Erythroblast (primary cell): ENCODE measurements around the gene XDH.

ENCODE experiments used
- DNase-seq, 2 experiments: peaks; one replicate each; lab custom pipeline; 2025; lab: John Stamatoyannopoulos, UW
- GATA1 ChIP-seq: IDR thresholded peaks from 2 replicates; pipeline ENCODE4 v1.6.1; 2011; ENCODE audit warnings: low read depth, mild to moderate bottlenecking, control low read depth, low read length, moderate library complexity
- POLR2A ChIP-seq: IDR thresholded peaks from 2 replicates; pipeline ENCODE4 v1.6.1; 2011; ENCODE audit warnings: mild to moderate bottlenecking, low read length

XDH gene

DNA sequence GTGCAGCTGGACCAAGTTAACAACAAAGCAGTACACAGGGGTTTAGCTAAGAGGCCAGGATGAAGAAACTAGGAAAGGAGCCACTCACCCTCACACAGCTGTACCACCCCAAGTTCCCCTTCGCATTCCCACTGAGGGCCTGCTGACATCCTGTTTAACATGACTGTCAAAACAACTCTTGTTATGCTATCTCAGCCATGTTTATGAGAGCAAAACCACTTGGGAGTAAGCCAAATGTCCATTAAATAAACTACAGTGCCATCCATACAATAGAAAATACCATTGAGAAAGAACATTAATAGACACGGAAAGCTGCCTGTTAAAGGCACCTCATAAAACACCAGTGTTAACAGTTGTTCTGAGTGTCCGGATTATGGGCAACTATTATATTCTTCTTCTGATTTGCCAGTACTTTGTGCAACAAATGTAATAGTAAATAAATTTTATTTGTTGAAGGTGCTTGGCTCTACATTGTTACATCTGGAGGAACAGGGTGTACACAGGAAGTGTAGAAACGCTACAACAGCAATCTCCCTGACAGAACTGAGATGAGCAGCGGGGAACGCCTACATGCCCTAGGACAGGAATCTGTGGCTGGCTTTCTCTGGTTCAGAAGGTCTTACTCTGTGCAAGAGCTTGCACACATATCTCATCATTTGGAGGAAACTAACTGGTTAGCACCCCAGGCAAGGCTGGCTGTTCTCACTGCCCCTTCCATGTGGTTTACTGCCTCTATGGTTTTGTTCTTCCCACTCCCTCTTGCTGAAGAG lies 95.0 kb downstream of the XDH start:
- no peak for DNase-seq
- no peak for TF ChIP-seq POLR2A

DNA sequence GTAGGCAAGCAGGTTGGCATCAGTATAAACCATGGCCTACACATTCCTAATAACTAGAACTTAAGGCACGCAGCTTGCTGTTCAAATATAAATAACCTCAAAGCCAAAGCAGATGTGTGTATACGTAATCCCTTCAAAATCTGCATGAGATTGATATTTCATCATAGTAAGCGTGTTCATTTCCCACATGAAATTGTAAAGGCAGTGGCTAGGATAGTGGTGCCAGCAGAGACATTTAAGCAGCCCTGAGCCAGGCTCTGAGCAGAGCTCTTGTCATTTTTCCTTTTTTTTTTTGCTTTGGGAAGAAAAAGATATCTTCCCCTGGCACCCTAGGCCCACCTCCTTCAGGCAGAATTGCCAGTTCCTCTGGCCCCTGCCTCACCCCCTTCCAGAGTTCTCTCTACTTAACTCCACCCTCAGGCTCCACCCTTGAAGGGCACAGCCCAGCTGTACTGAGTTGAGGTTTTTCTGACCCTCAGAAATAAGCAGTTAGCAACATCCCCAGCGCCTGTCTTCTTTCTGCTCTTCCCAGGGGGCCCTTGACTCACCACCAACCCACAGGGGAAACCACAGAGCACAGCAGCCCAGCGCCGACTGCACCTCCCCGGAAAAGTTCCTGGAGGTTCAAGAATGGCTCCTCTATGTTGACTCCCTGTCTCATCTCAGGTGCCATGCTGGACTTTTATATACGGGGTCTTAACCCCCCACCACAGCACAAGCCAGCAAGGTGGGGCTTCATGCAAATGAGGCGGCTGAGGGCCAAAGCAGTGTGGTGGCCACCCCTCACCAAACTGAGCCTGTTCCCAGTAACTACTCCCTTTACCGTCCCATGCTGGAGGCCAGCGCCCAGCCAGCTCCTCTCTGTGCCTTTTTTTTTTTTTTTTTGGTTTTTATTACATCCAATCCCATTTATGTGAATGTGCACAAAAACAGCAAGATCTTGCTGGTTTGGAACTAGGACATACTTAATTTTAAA lies 95.9 kb downstream of the XDH start:
- TF ChIP-seq GATA1 (no peak), POLR2A (no peak)
- no peak for DNase-seq

DNA sequence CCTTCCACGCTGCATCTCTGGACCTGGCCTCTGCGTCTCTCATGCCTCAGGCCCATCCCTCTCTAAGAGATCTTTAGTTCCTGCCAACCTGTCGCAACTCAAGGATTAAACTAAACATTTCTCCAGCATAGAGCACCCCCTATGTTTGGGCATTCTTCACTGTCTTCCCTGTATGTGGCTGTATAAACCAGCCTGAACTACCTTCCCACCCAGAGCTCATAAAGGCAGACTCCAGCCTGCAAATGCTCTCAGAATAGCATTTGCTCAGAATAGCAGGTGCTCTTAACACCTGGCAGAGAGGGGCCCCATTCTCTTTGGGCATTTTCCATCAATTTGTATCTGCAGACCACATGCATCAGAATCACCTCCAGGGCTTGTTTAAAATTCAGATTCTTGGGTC lies 97.1 kb downstream of the XDH start:
- TF ChIP-seq GATA1 = no peak
- no peak for TF ChIP-seq POLR2A

DNA sequence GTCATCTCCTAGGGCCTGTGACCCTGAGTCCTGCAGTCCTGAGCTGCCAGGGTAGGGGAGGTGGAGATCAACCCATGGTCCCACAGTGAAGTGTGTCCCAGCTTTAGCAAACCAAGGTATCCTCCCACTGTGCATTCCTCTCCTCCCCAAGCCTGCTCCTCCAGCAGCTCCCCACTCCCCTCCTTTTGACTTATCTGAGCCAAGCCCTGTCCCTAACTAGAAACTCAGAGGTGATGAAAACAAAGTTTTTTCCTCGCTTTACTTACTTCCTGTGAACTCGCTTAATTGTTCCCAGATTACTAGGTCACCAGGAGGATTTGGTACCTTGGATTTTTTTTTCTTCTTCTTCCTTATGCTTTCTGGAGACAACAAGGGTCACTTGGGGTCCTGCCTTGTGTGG lies 99.8 kb downstream of the XDH start:
- DNase-seq = no peak
- TF ChIP-seq POLR2A (no peak), GATA1 (no peak)

More for the DNA sequence above, 97.1 kb downstream of the XDH start:
- DNase-seq = no peak

DNA sequence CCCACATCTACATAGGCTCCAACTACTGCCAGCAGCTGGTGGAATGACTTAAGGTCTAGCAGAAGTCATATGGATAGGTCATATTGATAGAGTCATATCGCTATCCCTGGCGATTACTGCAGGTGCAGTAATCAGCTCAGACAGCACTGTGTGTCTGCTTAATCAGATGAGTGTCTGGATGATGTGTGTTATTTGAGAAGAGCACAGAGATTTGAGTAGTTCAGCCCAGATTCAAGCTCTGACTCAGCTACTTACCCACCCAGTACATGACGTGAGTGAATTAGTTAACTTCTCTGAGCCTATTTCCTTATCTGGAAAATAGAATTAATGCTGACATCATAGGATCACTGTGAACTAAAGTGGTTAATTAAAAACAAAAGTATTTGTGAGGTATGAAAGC lies 101.6 kb downstream of the XDH start:
- TF ChIP-seq POLR2A = no peak
- no peak for TF ChIP-seq GATA1
- DNase-seq = peak in 1 of 2 experiments; percentile 4

DNA sequence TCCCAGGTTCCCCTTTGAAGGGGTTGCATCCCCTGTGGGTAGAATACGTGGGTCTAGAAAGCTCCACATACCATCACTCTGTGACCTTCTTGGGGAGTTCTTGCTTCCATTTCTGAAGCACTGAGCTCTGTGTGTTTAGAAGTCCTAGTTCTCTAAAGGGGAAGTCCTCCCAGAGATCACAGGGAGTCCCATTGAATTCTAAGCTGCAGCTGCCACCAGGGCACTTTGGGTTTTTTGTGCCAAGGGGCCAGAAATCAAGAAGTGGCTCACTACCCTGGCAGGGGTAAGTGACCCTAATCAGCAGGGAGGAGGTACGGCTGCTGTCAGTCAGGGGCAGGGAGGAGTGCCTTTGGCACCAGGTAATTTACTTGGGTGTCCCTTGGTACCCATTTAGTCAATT lies 109.7 kb downstream of the XDH start:
- TF ChIP-seq POLR2A (no peak), GATA1 (no peak)
- no peak for DNase-seq

DNA sequence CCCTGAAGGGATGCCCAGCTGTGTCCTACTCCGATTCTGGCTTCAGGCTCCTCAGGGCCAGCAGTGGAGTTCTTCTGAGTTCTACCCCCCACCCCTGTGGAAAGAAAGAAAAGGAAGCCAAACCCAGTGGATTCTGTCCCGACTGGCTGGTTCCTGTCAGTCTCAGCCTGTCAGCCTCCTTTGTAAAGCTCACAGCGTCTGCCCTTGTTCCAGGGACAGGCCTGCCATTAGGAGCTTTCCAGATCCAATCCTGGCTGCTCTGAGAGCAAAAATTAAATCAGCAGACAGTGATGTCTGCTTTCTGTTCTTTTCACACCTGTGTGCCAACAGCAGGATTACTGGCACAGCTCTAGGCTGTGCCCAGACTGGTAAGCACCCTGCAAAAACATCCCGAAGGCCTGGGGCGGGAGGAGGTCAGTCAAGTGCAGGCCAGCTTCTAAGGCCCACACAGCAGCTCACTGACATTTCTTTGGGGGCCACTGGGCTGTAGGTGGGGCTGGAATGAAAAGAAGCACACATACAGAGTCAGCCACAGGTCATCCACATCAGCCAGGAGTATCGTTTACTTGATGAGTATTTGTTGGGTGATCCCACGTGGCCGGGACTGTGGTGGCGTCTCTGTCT lies 111.5 kb downstream of the XDH start:
- TF ChIP-seq GATA1 (no peak), POLR2A (no peak)
- DNase-seq = no peak

DNA sequence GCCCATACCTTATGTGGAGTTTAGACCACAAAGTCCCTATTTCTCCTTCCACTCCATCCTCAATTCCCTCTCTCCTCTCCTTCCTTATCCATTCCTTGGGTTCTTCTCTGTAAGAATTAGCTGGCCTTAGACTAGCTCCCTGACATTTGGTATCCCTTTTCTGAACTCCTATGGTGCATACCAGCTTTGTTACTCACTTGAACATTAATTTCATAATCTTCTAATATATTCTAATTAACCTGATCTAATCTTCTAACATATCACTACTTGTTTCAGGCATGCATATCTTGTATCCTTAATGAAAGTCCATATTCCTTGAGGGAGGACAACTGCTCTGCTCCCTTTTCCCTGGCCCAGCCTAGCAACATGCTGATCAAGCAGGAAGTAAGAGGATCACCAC lies 114.2 kb downstream of the XDH start:
- TF ChIP-seq POLR2A (no peak), GATA1 (no peak)

DNA sequence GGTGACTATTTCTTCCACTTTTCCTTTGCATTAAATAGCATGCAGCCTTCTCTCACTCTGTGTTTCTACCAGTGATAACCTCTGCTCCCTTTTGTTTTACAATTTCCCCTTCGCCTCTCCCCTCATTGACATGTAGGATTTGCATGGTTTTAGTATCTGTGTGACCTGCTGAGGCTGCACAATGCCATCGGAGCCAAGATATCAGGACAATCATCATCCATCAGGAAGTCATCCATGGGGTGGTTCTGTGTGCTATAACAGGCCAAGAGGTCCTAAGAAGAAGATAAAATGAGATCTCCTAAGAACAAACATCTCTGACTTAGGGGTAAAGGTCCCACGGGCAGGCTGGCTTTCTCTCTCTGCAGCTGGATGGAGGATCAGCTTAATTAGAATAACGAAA lies 115.0 kb downstream of the XDH start:
- TF ChIP-seq POLR2A (no peak), GATA1 (no peak)
- DNase-seq = no peak

More for the DNA sequence above, 114.2 kb downstream of the XDH start:
- DNase-seq = no peak

DNA sequence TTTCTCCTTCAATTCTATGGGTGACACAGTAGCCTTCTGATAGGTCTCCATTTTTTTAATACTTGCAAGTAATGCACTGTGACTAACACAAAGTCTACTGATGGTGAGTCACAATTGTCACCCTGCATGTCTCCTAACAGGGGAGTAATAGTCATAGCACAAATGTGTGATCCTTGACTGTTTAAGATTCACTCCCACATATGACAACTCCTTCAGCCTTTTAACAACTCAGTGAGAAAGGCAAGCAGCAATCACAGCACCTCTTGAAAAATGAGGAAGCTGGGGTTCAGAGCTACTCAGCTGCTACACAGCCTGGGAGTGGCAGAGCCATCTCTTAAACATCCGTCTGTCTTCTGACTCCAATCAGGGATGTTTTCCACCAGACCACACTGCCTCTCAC lies 116.8 kb downstream of the XDH start:
- TF ChIP-seq GATA1 (no peak), POLR2A (no peak)
- DNase-seq = no peak

DNA sequence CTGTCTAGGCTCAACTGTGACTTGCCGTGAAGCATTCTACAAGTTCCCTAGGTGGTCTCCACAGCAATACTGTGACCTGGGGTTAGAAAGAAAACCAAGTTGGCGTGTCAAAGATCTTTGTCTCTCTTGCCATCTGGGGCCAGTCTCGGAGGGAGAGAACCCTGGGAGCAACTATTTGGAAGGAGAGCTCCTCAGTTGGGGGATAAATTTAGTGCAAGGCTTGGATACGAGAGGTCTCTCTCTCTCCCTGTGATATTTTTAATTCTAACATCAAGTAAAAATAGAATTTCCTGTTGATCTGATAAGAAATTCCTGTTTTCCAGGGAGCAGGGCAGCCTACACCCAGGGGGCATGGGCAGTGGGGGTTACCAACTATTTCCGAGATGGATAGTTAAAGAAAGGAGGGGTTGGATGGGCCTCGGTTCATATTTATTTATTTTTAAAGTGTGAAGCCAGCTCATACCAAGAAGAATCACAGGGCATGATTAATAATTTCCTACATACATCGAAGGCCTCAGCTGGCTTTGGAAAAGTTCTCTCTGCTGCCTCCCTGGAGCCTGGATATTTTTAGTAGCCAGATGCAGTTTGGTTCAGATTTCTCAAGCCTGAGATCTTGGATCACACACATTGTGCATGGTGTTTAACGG lies 117.8 kb downstream of the XDH start:
- DNase-seq = no peak
- no peak for TF ChIP-seq GATA1
- TF ChIP-seq POLR2A = no peak

DNA sequence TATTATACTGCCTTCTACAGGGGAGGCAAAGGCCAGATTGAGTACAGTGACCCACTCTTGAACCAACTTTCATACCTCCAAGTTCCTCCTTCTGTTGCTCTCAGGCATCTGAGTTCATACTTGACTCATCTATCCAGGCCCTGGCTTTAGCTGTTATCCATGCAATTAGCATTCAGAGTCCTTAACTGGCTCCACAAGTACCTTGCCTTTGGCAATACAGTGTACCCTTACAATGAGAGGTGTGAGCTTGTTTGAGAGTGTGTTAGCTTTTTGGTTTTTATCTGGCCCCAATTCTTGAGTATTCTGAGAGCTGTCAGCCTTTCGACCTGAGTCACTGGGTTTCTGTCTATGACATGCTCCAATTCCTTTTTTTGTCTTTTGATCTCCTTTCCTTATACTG lies 120.3 kb downstream of the XDH start:
- no peak for DNase-seq
- TF ChIP-seq POLR2A = no peak
- TF ChIP-seq GATA1 = no peak

DNA sequence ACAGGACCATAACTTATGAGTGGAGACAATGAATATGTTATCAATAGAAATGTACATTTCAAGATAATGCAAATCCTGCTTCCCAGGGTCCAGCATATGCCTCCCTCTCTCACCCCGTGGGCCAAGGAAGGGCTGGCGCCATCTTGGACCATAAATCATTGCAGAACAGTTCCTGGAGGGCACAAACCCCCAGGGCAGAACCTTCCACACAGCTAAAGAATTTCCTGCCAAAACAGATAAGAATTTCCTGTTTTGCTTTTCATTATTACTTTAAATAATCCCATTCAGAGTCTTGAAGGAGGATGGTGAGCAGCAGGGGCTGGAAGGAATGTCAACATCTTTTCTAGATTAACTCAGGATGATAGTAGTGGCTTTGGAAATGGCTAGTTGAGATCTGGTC lies 126.9 kb downstream of the XDH start:
- no peak for DNase-seq
- no peak for TF ChIP-seq POLR2A
